ENCODE measurements around the gene GDNF.

GDNF gene

DNA sequence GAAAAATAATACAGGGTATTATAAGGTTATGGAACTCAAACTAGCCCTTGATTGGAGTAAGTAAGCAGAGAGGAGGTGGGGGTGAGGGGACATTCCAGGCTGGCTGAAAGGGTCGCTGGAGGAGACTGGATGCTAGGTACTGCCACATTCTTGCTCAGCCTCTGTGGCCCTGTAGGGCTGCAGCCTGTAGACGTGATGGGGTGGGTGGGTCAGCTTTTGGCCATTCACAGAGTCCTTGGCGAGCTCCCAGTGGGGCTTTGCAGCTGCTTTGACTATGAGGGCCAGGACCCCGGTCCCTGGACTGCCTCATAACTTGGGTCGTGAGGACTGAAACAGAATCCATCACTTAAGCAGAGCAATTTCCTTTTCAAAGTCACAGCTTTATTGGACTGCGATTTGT lies 4.2 kb upstream of the GDNF start:
- H3K9me3 ChIP-seq (ENCODE audit: low read length): no peaks in the 10 kb centered on the region
- H3K4me1 ChIP-seq (ENCODE audit: insufficient read depth, low read length): peaks cover 12% of the 10 kb centered on the region
- H3K4me3 ChIP-seq (ENCODE audit: low read depth in 1 of 2, low read length in 2 of 2): no peak overlapping the region
- no peak overlapping the region for H3K9ac ChIP-seq (ENCODE audit: low read length)
- H3K36me3 ChIP-seq (ENCODE audit: insufficient read depth, low read length): no peaks in the 10 kb centered on the region
- no peaks in the 10 kb centered on the region for H3K27me3 ChIP-seq (ENCODE audit: control insufficient read depth in 1 of 2, insufficient read depth in 2 of 2, low read length in 2 of 2)
- H3K27ac ChIP-seq (ENCODE audit: low read depth, low read length): no peak overlapping the region

DNA sequence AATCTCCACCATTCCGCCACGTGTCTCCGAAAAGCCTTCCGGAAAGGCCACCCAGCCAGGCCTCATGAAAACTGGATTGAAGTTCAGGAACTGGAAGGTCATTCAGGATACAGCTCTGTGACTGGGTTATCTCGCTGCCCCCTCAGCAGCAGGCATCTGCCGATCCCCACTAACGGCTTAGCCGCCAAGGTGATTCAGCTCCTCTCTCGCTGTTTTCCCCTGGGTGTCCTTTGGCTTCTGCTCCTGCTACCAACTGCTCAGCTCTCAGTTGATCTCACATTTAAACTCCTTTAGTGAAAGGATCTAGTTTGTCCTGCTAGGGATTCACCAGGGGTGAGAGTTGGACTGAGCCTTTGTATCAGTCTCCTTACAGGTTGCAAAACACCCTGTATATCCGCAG lies 2.2 kb upstream of the GDNF start:
- Histone ChIP-seq H3K27ac (ENCODE audit: low read depth, low read length) (peak overlapping the region; percentile 94), H3K36me3 (ENCODE audit: insufficient read depth, low read length) (no peaks in the 10 kb centered on the region), H3K4me3 (ENCODE audit: low read depth in 1 of 2, low read length in 2 of 2) (no peak overlapping the region), H3K9me3 (ENCODE audit: low read length) (no peaks in the 10 kb centered on the region), H3K9ac (ENCODE audit: low read length) (no peak overlapping the region), H3K27me3 (ENCODE audit: control insufficient read depth in 1 of 2, insufficient read depth in 2 of 2, low read length in 2 of 2) (no peaks in the 10 kb centered on the region), H3K4me1 (ENCODE audit: insufficient read depth, low read length) (peaks cover 18% of the 10 kb centered on the region)

DNA sequence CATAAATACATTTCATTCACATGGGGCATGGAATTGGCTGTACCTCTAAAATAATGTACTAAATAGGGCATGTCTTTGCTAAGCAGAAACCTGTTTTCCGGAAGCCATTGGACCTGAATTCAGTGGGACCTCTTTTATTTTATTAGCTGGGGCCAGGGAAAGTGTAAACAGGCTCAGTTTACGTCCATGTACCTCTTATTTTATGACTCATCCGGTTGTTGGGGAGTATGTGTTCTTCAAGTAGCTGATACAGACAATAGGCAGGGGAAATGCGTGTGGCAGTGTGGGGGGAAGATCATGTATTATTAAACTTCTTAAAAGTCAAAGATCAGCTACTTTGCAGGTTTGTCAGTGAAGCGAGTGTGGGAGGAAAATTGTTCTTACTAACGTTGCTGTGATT lies 1.4 kb upstream of the GDNF start:
- no peaks in the 10 kb centered on the region for H3K27me3 ChIP-seq (ENCODE audit: control insufficient read depth in 1 of 2, insufficient read depth in 2 of 2, low read length in 2 of 2)
- H3K9ac ChIP-seq (ENCODE audit: low read length): peak overlapping the region; percentile 37
- peak overlapping the region; percentile 94 for H3K27ac ChIP-seq (ENCODE audit: low read depth, low read length)
- H3K9me3 ChIP-seq (ENCODE audit: low read length): no peaks in the 10 kb centered on the region
- peak overlapping the region in 1 of 2 donors; percentile 47 for H3K4me3 ChIP-seq (ENCODE audit: low read depth in 1 of 2, low read length in 2 of 2)
- no peaks in the 10 kb centered on the region for H3K36me3 ChIP-seq (ENCODE audit: insufficient read depth, low read length)
- peaks cover 18% of the 10 kb centered on the region for H3K4me1 ChIP-seq (ENCODE audit: insufficient read depth, low read length)

DNA sequence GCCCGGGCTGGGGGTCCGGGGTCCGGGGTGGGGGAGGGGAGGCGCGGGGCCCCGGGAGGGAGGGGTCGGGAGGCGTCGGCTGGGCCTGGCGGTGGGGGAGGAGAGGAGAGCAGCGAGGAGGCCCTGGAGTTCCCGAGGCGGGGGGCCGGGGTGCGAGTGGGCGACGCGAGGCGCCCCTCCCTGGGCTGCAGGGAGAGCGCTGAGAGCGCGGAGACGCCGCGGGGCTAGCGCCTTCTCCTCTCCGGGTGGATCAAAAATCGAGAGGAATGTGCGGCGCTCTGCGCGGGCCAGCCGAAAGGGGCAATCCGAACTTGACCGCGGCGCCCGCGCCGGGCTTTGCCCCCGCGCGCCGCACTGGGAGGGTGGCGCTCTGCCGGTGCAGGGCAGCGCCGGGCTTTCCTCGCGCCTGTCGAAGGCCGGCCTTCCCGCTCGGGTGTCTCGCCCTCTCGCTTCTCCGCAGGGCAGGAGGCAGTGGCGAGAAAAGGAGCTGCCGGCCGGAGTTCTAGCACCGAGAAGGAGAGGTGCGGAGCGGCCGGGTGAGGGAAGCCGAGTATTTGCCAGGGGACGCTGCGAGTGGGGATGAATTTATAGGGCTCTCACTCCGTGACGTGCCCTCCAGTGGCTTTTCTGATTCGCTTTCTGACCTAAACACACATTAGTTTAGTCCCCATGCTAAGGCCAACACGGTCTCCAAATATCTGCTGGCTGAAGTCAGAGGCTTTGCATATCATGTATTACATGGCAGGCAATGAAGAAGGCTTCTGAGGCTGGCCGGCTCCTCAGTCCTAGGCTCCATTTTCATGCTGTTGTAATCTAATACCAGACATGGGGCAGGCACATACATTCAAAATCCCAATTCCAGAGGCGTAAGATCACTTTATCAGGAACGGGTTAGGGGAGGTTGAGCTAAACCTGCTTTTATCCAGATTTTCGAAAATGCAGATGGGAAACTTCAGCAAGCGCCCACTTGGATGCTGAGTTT lies 503 bp upstream of the GDNF start:
- peak overlapping the region; percentile 47 to 87 for H3K4me3 ChIP-seq (ENCODE audit: low read depth in 1 of 2, low read length in 2 of 2)
- peak overlapping the region; percentile 37 for H3K9ac ChIP-seq (ENCODE audit: low read length)
- no peaks in the 10 kb centered on the region for H3K36me3 ChIP-seq (ENCODE audit: insufficient read depth, low read length)
- no peaks in the 10 kb centered on the region for H3K27me3 ChIP-seq (ENCODE audit: control insufficient read depth in 1 of 2, insufficient read depth in 2 of 2, low read length in 2 of 2)
- peak overlapping the region; percentile 94 for H3K27ac ChIP-seq (ENCODE audit: low read depth, low read length)
- H3K4me1 ChIP-seq (ENCODE audit: insufficient read depth, low read length): peaks cover 18% of the 10 kb centered on the region
- no peaks in the 10 kb centered on the region for H3K9me3 ChIP-seq (ENCODE audit: low read length)

DNA sequence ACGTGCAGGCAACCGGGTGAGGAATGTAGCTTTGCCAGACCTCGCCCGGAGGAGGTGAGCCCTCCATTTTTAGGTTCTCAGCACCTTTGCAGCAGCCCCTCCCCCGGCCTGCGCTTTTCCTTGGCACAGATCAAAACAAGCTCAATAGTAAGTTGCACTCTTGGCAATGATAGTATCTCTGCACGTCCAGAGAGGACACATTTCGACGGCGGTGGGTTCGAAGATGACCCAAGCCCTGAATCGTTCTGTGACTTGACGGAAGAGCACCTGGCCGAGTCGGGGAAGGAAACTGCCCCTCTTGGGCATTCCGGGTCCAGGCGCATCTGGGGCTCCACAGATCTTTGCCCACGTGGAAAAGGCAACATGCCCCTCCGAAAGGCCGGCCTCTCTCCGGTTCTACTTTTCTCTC lies 904 bp downstream of the GDNF start:
- Histone ChIP-seq H3K27ac (ENCODE audit: low read depth, low read length) (peak overlapping the region; percentile 94), H3K9me3 (ENCODE audit: low read length) (no peaks in the 10 kb centered on the region), H3K4me1 (ENCODE audit: insufficient read depth, low read length) (peaks cover 18% of the 10 kb centered on the region), H3K9ac (ENCODE audit: low read length) (peak overlapping the region; percentile 93), H3K36me3 (ENCODE audit: insufficient read depth, low read length) (no peaks in the 10 kb centered on the region), H3K27me3 (ENCODE audit: control insufficient read depth in 1 of 2, insufficient read depth in 2 of 2, low read length in 2 of 2) (peaks cover 0 to 9% of the 10 kb centered on the region in 2 donors), H3K4me3 (ENCODE audit: low read depth in 1 of 2, low read length in 2 of 2) (peak overlapping the region; percentile 87)

DNA sequence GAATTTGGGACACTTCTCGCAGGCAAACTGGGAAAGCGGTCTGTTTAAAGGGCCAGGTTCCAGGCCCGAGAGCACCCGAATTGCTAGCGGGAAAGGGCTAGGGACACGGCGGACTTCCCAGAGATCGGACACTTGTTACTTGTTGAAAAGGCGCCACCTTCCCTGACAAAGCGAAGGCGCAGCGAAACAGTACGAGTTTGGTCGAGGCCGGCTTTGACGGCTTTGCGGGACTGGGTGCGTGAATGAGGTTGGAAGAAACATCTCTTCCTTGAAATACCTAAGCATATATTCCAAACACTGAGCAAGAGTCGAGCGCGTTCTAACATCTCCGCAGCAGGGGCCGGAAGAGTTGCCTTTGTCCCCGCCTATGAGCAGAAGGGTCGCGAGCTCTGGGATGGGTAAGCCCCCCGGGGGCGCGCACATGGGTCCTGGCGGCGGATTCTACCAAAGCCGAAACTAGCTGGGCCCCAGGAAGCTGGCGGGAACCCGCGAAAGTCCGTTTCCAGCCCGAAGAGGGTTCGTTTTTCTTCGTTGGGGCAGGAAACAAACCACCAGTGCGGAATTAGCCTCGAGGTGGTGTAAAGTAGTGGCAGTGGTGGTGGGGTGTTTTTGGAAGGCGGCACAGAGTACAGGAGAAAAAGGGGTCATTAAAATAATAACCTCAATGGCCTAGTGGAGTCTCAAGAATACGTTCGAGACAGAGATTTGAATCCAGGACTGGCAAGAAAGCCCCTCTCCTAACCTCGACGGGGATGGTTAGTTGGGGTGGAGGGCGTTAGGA lies 1.5 kb downstream of the GDNF start:
- Histone ChIP-seq H3K27me3 (ENCODE audit: control insufficient read depth in 1 of 2, insufficient read depth in 2 of 2, low read length in 2 of 2) (peaks cover 0 to 9% of the 10 kb centered on the region in 2 donors), H3K27ac (ENCODE audit: low read depth, low read length) (peak overlapping the region; percentile 94), H3K9ac (ENCODE audit: low read length) (peak overlapping the region; percentile 93), H3K4me3 (ENCODE audit: low read depth in 1 of 2, low read length in 2 of 2) (peak overlapping the region; percentile 87), H3K9me3 (ENCODE audit: low read length) (no peaks in the 10 kb centered on the region), H3K36me3 (ENCODE audit: insufficient read depth, low read length) (no peaks in the 10 kb centered on the region), H3K4me1 (ENCODE audit: insufficient read depth, low read length) (peaks cover 23% of the 10 kb centered on the region)

DNA sequence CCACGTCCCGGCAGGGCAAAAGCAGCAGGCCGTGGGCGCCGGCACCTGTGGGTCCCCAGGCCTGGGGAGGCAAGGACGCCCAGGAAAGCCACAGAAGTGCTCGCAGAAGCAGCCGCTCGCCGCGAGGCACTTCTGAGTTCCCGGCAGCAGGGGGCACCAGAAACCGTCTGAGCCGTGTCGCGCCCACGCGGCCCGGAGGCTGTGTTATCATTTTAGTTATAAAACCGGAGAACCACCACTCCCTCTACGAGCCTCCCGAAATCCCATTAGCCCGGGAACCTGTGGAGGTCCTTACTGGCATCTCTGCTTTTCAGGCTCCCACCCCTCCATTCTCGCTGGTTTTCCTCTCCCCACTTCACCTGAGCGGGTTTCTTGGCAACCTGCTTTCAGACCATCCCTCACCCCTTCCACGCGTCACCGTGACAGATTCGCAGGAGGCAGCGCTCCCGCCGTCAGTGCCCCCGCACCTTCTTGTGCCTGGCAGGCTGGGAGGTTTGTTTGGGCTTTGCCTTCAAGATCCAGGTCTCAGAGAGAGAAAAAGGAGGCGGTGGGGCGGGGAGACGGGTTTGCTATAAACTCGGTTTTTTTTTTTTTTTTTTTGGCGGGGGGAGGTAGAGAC lies 2.3 kb downstream of the GDNF start:
- Histone ChIP-seq H3K27ac (ENCODE audit: low read depth, low read length) (peak overlapping the region; percentile 94), H3K27me3 (ENCODE audit: control insufficient read depth in 1 of 2, insufficient read depth in 2 of 2, low read length in 2 of 2) (peaks cover 0 to 9% of the 10 kb centered on the region in 2 donors)

DNA sequence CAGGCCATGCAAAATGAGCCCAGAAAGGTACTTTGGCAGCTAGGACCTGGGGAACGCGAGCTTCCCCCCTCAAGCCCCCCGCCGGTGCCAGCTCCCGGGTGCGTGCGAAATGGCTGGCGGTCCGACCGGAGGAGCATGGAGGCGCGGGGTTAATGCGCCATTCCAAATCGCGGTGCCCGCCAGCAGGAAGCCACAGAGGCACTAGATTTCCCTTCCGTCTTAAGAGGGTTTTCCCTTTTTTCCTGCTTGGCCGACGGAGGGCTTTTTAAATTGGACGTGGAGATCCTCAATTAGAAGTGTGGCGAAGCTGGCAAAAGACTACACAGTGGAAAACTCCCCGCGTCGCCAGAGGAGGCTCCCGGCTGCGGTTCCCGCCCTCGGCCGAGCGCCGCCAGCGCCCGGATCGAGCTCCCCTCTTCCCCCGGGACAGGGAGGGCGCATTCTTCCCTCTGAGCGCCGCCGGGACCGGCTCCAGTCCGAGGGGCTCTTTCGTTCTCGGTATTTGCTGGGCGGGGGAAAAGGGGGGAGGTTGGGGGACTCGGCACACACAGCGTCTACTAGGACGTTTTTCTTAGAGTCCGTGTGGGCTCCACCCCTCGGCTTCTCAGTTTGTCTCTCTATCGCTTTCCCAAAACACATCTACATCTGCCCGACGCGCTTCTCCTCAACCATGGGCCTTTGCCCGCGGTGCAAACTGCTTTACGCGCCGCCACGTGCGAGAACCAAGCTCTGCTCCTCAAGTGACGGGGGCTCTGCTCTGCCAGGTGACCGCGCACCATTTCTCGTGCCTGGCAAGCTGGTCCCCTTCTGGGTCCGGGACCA lies 3.0 kb downstream of the GDNF start:
- peak overlapping the region; percentile 94 for H3K27ac ChIP-seq (ENCODE audit: low read depth, low read length)
- H3K36me3 ChIP-seq (ENCODE audit: insufficient read depth, low read length): peaks cover 7% of the 10 kb centered on the region
- no peaks in the 10 kb centered on the region for H3K9me3 ChIP-seq (ENCODE audit: low read length)
- H3K27me3 ChIP-seq (ENCODE audit: control insufficient read depth in 1 of 2, insufficient read depth in 2 of 2, low read length in 2 of 2): peaks cover 0 to 9% of the 10 kb centered on the region in 2 donors
- peaks cover 38% of the 10 kb centered on the region for H3K4me1 ChIP-seq (ENCODE audit: insufficient read depth, low read length)
- peak overlapping the region; percentile 87 for H3K4me3 ChIP-seq (ENCODE audit: low read depth in 1 of 2, low read length in 2 of 2)
- peak overlapping the region; percentile 90 for H3K9ac ChIP-seq (ENCODE audit: low read length)

More for the DNA sequence above, 2.3 kb downstream of the GDNF start:
- peak overlapping the region; percentile 87 for H3K4me3 ChIP-seq (ENCODE audit: low read depth in 1 of 2, low read length in 2 of 2)
- no peaks in the 10 kb centered on the region for H3K9me3 ChIP-seq (ENCODE audit: low read length)
- H3K4me1 ChIP-seq (ENCODE audit: insufficient read depth, low read length): peaks cover 31% of the 10 kb centered on the region
- peaks cover 7% of the 10 kb centered on the region for H3K36me3 ChIP-seq (ENCODE audit: insufficient read depth, low read length)
- H3K9ac ChIP-seq (ENCODE audit: low read length): peak overlapping the region; percentile 93

DNA sequence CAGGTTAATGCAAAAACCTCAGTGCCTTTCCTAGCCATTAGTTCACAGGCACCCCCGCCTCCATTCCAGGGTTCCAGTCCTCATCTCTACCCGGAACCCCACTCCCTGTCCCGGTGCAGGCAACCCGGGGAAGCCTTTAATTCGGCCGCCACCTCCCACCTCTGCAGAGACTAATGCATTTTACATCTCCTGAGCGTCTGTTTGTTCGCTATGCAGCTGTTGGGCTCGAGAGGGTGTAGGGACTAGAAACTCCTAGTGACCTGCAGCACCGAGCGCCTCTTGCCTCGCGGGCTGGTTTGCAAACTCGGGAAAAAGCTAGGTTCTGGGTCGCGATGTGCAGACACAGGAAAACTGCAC lies 3.6 kb downstream of the GDNF start:
- H3K4me1 ChIP-seq (ENCODE audit: insufficient read depth, low read length): peaks cover 39% of the 10 kb centered on the region
- H3K9me3 ChIP-seq (ENCODE audit: low read length): no peaks in the 10 kb centered on the region
- H3K4me3 ChIP-seq (ENCODE audit: low read depth in 1 of 2, low read length in 2 of 2): peak overlapping the region; percentile 87
- peak overlapping the region; percentile 90 for H3K9ac ChIP-seq (ENCODE audit: low read length)
- H3K36me3 ChIP-seq (ENCODE audit: insufficient read depth, low read length): peaks cover 7% of the 10 kb centered on the region
- H3K27me3 ChIP-seq (ENCODE audit: control insufficient read depth in 1 of 2, insufficient read depth in 2 of 2, low read length in 2 of 2): peaks cover 0 to 9% of the 10 kb centered on the region in 2 donors
- peak overlapping the region; percentile 94 for H3K27ac ChIP-seq (ENCODE audit: low read depth, low read length)

DNA sequence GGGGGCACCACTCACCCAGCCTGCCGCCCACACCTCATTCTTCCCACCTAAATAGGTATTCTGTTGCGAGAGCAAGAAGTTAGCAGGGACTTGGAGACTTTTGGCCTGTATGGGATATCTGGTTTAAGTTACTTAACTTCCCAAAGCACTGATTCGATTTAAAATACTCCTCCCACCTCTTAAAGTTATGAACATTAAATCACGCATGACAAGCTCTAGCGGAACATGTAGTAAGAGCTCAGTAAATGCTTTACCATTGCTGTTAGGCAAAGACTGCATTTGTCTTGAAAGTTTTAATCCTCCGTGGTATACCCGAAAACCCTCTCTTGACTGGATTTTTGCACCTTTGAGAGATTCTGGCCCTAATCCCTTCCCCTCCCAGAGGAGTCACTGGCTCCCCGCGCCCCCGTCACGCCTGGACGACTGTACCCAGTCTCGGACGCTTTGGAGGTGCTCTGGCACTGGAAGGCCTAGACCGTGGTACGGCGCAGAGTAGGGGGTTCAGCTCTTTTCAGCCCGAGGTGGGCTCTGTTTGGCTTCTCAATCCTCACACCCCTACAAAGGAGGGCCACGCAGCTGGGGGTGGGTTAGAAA lies 4.4 kb downstream of the GDNF start:
- peak overlapping the region; percentile 94 for H3K27ac ChIP-seq (ENCODE audit: low read depth, low read length)
- peak overlapping the region; percentile 87 for H3K4me3 ChIP-seq (ENCODE audit: low read depth in 1 of 2, low read length in 2 of 2)
- H3K9ac ChIP-seq (ENCODE audit: low read length): peak overlapping the region; percentile 90
- no peaks in the 10 kb centered on the region for H3K9me3 ChIP-seq (ENCODE audit: low read length)
- H3K36me3 ChIP-seq (ENCODE audit: insufficient read depth, low read length): peaks cover 7% of the 10 kb centered on the region
- H3K4me1 ChIP-seq (ENCODE audit: insufficient read depth, low read length): peaks cover 39% of the 10 kb centered on the region
- H3K27me3 ChIP-seq (ENCODE audit: control insufficient read depth in 1 of 2, insufficient read depth in 2 of 2, low read length in 2 of 2): peaks cover 0 to 9% of the 10 kb centered on the region in 2 donors

Data from muscle layer of colon (tissue), 2 donors.